H9 (cell line): Measurements from ENCODE around the gene BICD2. TPM values are rescaled to one million over a fixed set of nuclear protein-coding genes. Genes with fewer than 3 reads are reported as not detected.

ENCODE experiments used
- DNase-seq: peaks from one replicate; pipeline ENCODE4 v3.0.0-alpha.2; 2017
- H2AFZ ChIP-seq: one replicate; pipeline ENCODE4 v1.6.1; 2013; ENCODE audit warnings: mild to moderate bottlenecking, low read length, control low read depth, moderate library complexity
- H2AK5ac ChIP-seq: 2 replicates; pipeline ENCODE4 v1.6.1; 2013; ENCODE audit warnings: low read length, control low read depth, mixed read lengths; ENCODE audit not compliant: insufficient read length
- H2BK120ac ChIP-seq: one replicate; pipeline ENCODE4 v1.6.1; 2013; ENCODE audit warnings: low read depth, mild to moderate bottlenecking, low read length, control low read depth, inconsistent platforms; ENCODE audit not compliant: poor library complexity, severe bottlenecking
- H2BK12ac ChIP-seq: 2 replicates; pipeline ENCODE4 v1.6.1; 2013; ENCODE audit warnings: low read length, control low read depth, mixed read lengths, low read depth; ENCODE audit not compliant: insufficient read length
- H2BK15ac ChIP-seq: 2 replicates; pipeline ENCODE4 v1.6.1; 2013; ENCODE audit warnings: low read depth, low read length, control low read depth
- H2BK20ac ChIP-seq: one replicate; pipeline ENCODE4 v1.6.1; 2013; ENCODE audit warnings: low read depth, mild to moderate bottlenecking, low read length, control low read depth, inconsistent platforms; ENCODE audit not compliant: poor library complexity, severe bottlenecking
- H2BK5ac ChIP-seq: 2 replicates; pipeline ENCODE4 v1.6.1; 2013; ENCODE audit warnings: low read length, control low read depth, mixed read lengths; ENCODE audit not compliant: insufficient read length
- H3K14ac ChIP-seq: 2 replicates; pipeline ENCODE4 v1.6.1; 2013; ENCODE audit warnings: low read length, control low read depth; ENCODE audit not compliant: insufficient read depth
- H3K18ac ChIP-seq: 2 replicates; pipeline ENCODE4 v1.6.1; 2013; ENCODE audit warnings: low read depth, mild to moderate bottlenecking, mixed read lengths, low read length, control low read depth; ENCODE audit not compliant: insufficient read length
- H3K23ac ChIP-seq: 2 replicates; pipeline ENCODE4 v1.6.1; 2013; ENCODE audit warnings: low read length, control low read depth, mixed read lengths, low read depth; ENCODE audit not compliant: insufficient read length
- H3K23me2 ChIP-seq: 2 replicates; pipeline ENCODE4 v1.6.1; 2013; ENCODE audit warnings: low read depth, mild to moderate bottlenecking, mixed read lengths, low read length, control low read depth; ENCODE audit not compliant: insufficient read length, poor library complexity, severe bottlenecking
- H3K27ac ChIP-seq: 2 replicates; pipeline ENCODE4 v1.5.1; 2013; ENCODE audit warnings: low read length, control low read depth, mixed read lengths, low read depth; ENCODE audit not compliant: insufficient read length
- H3K27me3 ChIP-seq: 2 replicates; pipeline ENCODE4 v1.6.1; 2013; ENCODE audit warnings: low read length, control low read depth, inconsistent platforms; ENCODE audit not compliant: insufficient read depth
- H3K4ac ChIP-seq: 2 replicates; pipeline ENCODE4 v1.6.1; 2013; ENCODE audit warnings: low read depth, mild to moderate bottlenecking, control low read depth, inconsistent platforms, low read length, moderate library complexity
- H3K4me1 ChIP-seq: 2 replicates; pipeline ENCODE4 v1.6.1; 2013; ENCODE audit warnings: low read length, control low read depth, inconsistent platforms; ENCODE audit not compliant: insufficient read depth
- H3K4me2 ChIP-seq: 2 replicates; pipeline ENCODE4 v1.6.1; 2013; ENCODE audit warnings: low read length, control low read depth, mixed read lengths; ENCODE audit not compliant: insufficient read length, insufficient read depth
- H3K56ac ChIP-seq: 2 replicates; pipeline ENCODE4 v1.6.1; 2013; ENCODE audit warnings: low read depth, mild to moderate bottlenecking, mixed read lengths, low read length, control low read depth; ENCODE audit not compliant: insufficient read length
- H3K79me1 ChIP-seq: 2 replicates; pipeline ENCODE4 v1.6.1; 2013; ENCODE audit warnings: low read depth, mild to moderate bottlenecking, moderate library complexity, low read length, control low read depth, inconsistent platforms; ENCODE audit not compliant: insufficient read depth, poor library complexity, severe bottlenecking
- H3K79me2 ChIP-seq: 2 replicates; pipeline ENCODE4 v1.6.1; 2013; ENCODE audit warnings: low read length, control low read depth, inconsistent platforms; ENCODE audit not compliant: insufficient read depth
- H3K9ac ChIP-seq: 2 replicates; pipeline ENCODE4 v1.6.1; 2013; ENCODE audit warnings: low read length, control low read depth, mixed read lengths; ENCODE audit not compliant: insufficient read length; ENCODE audit errors: extremely low read depth
- H3K9me3 ChIP-seq: one replicate; pipeline ENCODE4 v1.6.1; 2013; ENCODE audit warnings: low read depth, low read length, inconsistent platforms; ENCODE audit not compliant: control insufficient read depth
- H3T11ph ChIP-seq: one replicate; pipeline ENCODE4 v1.6.1; 2013; ENCODE audit warnings: mild to moderate bottlenecking, low read length, control low read depth, inconsistent platforms
- H4K20me1 ChIP-seq: one replicate; pipeline ENCODE4 v1.6.1; 2013; ENCODE audit not compliant: control insufficient read depth, insufficient read length, insufficient read depth
- H4K5ac ChIP-seq: 2 replicates; pipeline ENCODE4 v1.6.1; 2013; ENCODE audit warnings: low read depth, mild to moderate bottlenecking, mixed read lengths, low read length, control low read depth; ENCODE audit not compliant: insufficient read length
- H4K8ac ChIP-seq: replicated peaks from 2 replicates; pipeline ENCODE4 v1.6.1; 2013; ENCODE audit warnings: low read length, control low read depth, mixed read lengths, low read depth; ENCODE audit not compliant: insufficient read length
- H4K91ac ChIP-seq: 2 replicates; pipeline ENCODE4 v1.6.1; 2013; ENCODE audit warnings: low read depth, mild to moderate bottlenecking, moderate library complexity, mixed read lengths, low read length, control low read depth; ENCODE audit not compliant: insufficient read length
- H3K27ac Mint-ChIP-seq, 3 experiments: 2 replicates in 2 of 3; 3 replicates in 1 of 3; pipeline ENCODE4 v1.8.0; 2020 to 2021; ENCODE audit warnings: mixed read lengths in 3 of 3, mild to moderate bottlenecking in 1 of 3, moderate library complexity in 1 of 3
- H3K27me3 Mint-ChIP-seq: 2 replicates; pipeline ENCODE4 v1.8.0; 2021; ENCODE audit warnings: low read depth, mild to moderate bottlenecking, moderate library complexity, mixed read lengths
- H3K36me3 Mint-ChIP-seq, 3 experiments: 2 replicates in 2 of 3; 3 replicates in 1 of 3; pipeline ENCODE4 v1.8.0; 2020 to 2021; ENCODE audit warnings: low read depth in 3 of 3, mixed read lengths in 3 of 3; ENCODE audit not compliant: insufficient read depth in 1 of 3
- H3K4me1 Mint-ChIP-seq, 2 experiments: 2 replicates each; pipeline ENCODE4 v1.8.0; 2020; ENCODE audit warnings: mixed read lengths in 2 of 2
- H3K4me3 Mint-ChIP-seq, 2 experiments: 2 replicates in 1 of 2; 3 replicates in 1 of 2; pipeline ENCODE4 v1.8.0; 2020 to 2021; ENCODE audit warnings: mild to moderate bottlenecking in 2 of 2, mixed read lengths in 2 of 2, moderate library complexity in 1 of 2
- H3K9me3 Mint-ChIP-seq, 2 experiments: 2 replicates in 1 of 2; 3 replicates in 1 of 2; pipeline ENCODE4 v1.8.0; 2020; ENCODE audit warnings: mild to moderate bottlenecking in 2 of 2, mixed read lengths in 2 of 2, moderate library complexity in 1 of 2
- WGBS: extraction: QIAGEN DNeasy Blood & Tissue Kit; methylation state at CpG from one replicate; pipeline ENCODE4 v1.1.7; 2013; ENCODE audit warnings: missing lambda C conversion rate, low lambda C conversion rate, mixed read lengths; ENCODE audit not compliant: insufficient read length; ENCODE audit errors: extremely low coverage; 5-methylcytosine and 5-hydroxymethylcytosine counted together
- total RNA-seq: library from RNA; stranded (reverse); gene quantifications from 2 replicates; pipeline ENCODE4 v1.2.1, GENCODE V29; 2021
- TF ChIP-seq, protein P1 (sequence below): fragments of 200-600 bp; sonication (generic); conservative IDR thresholded peaks from 3 replicates; pipeline ENCODE4 v1.8.0; 2021; ENCODE audit warnings: antibody characterized with exemption, mild to moderate bottlenecking

The BICD2 gene
- total RNA-seq, 1 experiment from 2014 or later = 22.3 TPM

GRCh38 chr9:92720807-92721535, 43.7 kb downstream of the BICD2 start:
- Mint-ChIP-seq H3K36me3 (peaks cover 17 to 59% (median 53%) of the 10 kb centered on the region in 3 experiments), H3K27ac (peak overlapping the region in 1 of 3 experiments; percentile 65; a peak in 1 of 7 replicates), H3K27me3 (no peaks in the 10 kb centered on the region), H3K4me1 (no peaks in the 10 kb centered on the region), H3K4me3 (peak overlapping the region in 1 of 2 experiments; percentile 28; a peak in 1 of 5 replicates), H3K9me3 (no peaks in the 10 kb centered on the region)
- Histone ChIP-seq H2AFZ (no peak overlapping the region), H3K23me2 (no peaks in the 10 kb centered on the region), H4K91ac (no peak overlapping the region), H3K9me3 (no peaks in the 10 kb centered on the region), H4K5ac (no peak overlapping the region), H2AK5ac (no peak overlapping the region), H2BK5ac (no peak overlapping the region), H2BK12ac (no peak overlapping the region), H3K27ac (no peak overlapping the region), H3K27me3 (no peaks in the 10 kb centered on the region), H4K8ac (no peak overlapping the region), H3K79me1 (no peaks in the 10 kb centered on the region), H3K4me2 (no peak overlapping the region), H3K23ac (no peak overlapping the region), H3K79me2 (no peaks in the 10 kb centered on the region), H2BK20ac (no peak overlapping the region), H3K18ac (no peak overlapping the region), H4K20me1 (peaks cover 3% of the 10 kb centered on the region), H3K56ac (no peak overlapping the region), H3K4me1 (no peaks in the 10 kb centered on the region), H3T11ph (no peak overlapping the region), H3K14ac (no peak overlapping the region), H2BK15ac (no peak overlapping the region), H2BK120ac (no peak overlapping the region), H3K9ac (no peak overlapping the region), H3K4ac (no peak overlapping the region)
- WGBS = no CpG with 5 or more reads among the region's 8 CpGs
- TF ChIP-seq, protein P1, sequence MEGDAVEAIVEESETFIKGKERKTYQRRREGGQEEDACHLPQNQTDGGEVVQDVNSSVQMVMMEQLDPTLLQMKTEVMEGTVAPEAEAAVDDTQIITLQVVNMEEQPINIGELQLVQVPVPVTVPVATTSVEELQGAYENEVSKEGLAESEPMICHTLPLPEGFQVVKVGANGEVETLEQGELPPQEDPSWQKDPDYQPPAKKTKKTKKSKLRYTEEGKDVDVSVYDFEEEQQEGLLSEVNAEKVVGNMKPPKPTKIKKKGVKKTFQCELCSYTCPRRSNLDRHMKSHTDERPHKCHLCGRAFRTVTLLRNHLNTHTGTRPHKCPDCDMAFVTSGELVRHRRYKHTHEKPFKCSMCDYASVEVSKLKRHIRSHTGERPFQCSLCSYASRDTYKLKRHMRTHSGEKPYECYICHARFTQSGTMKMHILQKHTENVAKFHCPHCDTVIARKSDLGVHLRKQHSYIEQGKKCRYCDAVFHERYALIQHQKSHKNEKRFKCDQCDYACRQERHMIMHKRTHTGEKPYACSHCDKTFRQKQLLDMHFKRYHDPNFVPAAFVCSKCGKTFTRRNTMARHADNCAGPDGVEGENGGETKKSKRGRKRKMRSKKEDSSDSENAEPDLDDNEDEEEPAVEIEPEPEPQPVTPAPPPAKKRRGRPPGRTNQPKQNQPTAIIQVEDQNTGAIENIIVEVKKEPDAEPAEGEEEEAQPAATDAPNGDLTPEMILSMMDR = no peak
- DNase-seq = no peak
